Superior temporal gyrus (tissue), 1 donor: ENCODE measurements around the gene AP2A2.
A peak's percentile ranks its signal among the peaks of the same experiment; 100 is the strongest.

ENCODE experiments used
- DNase-seq: peaks from one replicate; pipeline ENCODE4 v3.0.0-alpha.2; 2016; ENCODE audit errors: extremely low spot score

Gene AP2A2

DNA sequence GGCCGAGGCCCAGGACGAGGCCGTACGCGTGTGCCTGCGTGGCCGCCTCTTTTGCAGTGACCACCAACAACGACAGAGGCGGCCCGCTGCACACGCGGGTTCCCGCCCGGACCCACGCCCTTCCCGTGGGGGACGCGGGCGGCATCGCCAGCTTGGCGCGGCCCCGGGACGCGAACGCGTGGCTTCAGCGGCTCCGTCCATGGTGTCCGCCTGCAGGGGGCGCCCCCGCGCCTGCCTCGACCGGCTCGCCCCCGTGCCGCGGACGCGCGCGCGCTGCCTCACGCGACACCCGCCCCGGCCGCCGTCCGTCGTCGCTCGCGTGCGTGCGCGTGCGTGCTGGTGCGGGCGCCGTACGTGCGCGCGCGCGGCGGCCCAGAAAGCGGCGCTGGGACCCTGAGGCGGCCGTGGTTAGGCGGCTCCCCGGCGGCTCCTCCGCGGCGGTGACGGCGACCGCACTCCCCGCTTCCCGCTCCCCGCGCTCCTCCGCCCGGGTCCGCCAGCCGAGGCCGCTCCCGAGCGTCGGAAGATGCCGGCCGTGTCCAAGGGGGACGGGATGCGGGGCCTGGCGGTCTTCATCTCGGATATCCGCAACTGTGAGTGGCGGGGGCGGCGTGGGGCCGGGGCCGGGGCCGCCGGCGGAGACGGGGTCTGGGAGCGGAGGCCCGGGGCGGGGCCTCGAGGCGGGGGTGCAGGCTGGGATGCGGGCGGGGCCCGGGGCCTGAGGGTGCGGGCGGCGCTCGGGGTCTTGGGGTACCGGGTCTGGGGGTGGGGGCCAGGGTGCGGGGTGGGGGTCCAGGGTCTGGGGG, at the start of gene AP2A2:
Gene AP2A2 (plus strand): TSS at position 375 of the 806 bp plus-strand sequence. CDS start 152 bp downstream, at position 527.
- DNase-seq: peak; percentile 74

- peak; percentile 35 for DNase-seq
Observed at GRCh38 chr11:876545-876944, 49.1 kb upstream of the AP2A2 start.

- DNase-seq: no peak
Observed at GRCh38 chr11:877565-877964, 48.1 kb upstream of the AP2A2 start.

DNA sequence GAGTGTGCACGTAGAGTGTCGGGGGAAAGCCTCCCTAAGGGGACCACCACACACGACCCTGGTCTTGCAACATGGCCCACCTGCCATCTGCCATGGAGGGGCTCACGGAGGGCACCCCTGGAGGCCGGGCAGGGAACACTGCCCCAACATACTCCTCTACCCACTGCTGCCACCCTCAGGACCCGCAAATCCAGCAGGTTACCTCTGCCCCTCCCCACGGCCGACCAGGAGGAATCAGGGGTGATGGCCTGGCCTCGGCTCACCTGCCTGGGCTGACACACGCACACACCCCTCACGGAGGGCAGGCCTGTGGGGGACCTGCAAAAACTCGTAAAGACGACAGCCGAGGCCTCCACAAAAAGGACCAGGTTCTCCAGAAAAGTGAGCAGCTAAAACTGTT, 45.2 kb upstream of the AP2A2 start:
- DNase-seq: no peak

DNA sequence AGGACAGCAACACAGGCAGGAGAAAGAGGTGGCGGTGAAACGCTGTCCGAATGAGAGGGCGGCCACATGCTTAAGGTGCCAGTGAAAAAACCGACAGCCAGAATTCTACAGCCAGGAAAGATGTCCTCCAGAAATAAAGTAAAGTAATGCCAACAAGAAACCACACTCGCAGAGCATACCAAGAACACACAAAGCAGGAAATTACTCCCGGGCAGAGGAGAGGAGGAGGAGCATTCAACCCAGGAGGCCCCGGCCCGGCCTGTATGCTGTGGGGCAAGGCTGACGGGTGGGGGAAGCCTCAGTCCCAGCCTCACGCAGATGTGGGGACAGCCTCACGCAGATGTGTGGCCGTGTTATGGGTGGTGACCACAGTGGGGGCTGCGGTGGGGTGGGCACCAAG, 43.1 kb upstream of the AP2A2 start:
- DNase-seq: no peak

DNA sequence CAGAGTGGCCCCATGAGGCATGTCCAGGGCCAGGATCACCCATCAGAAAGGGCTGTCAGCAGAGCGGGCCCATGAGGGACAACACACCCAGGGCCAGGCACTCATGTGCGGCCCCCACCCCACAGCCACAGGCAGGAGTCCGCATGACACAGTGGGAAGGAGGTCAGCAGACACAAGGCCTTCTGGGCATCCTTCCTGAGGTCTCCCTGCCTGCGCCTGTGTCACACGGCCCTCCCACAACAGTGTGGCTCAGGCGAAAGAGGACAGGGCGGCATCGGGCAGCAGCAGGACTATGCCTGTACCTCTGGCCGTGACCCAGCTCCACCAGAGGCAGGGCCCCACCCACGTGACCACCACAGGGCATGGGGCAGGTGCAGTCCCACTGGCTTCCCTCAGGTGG, 42.1 kb upstream of the AP2A2 start:
- no peak for DNase-seq

DNA sequence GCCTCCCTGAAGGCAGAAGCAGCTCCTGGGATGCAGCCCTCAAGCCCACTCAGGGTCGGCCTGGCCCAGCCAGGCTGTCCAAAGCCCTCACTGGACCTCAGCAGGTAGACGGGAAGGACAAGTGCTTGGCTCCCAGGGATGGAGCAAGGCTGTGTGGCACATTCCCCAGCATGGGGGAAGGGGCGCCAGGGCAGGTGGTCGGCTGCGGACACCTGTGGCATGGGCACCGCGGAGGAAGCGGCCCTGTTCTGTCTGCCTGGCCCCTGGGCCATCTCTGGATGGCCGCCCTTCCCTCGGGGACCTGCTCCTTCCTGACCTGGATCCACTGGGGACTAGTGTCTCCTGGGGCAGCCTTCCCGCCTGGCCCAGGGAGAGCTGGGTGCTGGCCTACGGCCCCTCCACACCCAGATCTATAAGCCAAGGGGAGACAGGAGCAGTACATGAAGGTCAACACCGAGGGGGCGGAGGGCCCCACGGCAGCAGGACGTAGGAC, 41.0 kb upstream of the AP2A2 start:
- DNase-seq: no peak

GRCh38 chr11:886568-886967, 39.1 kb upstream of the AP2A2 start:
- DNase-seq: no peak

- DNase-seq: no peak
Observed at GRCh38 chr11:887589-887988, 38.1 kb upstream of the AP2A2 start.

DNA sequence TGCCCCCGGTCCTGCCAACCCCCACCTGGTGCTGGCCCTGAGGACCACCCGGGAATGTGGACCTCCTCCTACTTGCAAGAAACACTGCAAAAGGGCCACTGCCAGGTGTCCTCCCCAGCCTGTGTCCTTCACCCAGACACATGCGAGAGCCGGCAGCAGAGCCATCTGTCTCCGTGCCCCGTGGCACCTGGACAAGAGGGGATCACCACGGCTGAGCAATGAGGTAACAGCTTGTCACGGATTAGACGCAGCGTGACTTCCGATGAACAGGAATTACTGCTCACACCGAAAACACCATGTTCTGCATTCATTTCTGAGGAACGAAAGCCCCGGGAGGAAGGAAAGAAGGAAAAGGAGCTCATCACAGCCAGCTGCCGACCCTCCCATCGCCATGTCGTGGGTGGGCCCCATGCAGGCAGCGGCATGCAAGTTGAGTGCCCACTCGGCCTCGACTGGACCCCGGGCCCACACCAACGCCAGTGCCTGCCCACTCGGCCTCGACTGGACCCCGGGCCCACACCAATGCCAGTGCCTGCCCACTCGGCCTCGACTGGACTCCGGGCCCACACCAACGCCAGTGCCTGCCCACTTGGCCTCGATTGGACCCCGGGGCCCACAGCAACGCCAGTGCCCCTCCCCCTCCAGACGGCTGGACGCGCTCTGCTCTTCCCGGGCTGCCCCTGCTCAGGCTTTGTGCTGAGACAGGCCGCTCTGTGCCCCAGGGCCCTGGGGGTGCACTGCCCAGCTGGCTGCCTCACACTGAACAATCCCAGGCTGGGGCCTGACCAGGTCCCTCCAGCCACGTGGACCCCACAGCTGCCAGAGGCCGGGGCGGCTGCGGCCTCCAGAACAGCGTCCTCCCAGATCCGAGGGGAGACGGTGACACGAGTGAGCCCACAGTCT, 37.1 kb upstream of the AP2A2 start:
- DNase-seq: no peak

GRCh38 chr11:889257-889656, 36.4 kb upstream of the AP2A2 start:
- DNase-seq: no peak

GRCh38 chr11:889687-890475, 35.8 kb upstream of the AP2A2 start:
- no peak for DNase-seq

DNA sequence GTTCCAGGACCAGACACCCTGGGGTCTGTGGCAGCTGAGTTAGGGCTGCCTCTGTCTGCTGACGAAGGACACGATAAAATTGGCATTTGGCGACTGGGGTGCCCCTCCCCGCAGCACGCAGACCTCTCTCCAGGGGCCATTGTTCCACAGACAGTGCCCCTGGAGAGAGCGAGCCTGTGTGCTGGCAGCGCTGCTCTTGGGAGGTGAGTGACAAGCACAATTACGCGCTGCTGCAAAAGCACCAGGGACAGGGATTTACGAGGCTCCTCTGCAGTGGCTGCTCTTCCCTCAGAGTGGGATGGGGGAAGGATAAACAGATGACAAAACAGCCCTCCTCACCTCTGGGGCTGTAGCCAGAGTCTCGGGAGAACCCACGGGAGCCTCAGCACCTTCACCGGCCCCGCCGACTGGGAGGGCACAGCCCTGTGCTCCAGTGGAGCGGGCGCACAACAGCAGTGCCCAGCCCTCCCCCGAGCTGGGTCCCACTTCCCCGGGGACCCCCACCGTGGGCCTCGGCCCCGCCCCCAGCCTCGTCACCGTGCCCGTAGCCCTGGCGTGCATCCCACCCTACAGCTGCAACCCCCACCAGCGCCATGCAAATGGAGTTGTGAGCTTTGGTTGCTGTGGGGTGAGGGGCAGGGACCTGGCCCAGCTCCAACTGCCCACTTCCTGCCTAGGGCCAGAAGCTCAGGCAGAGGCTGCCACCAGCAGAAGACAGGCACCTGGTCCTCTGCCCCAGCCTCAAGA, 34.7 kb upstream of the AP2A2 start:
- peak; percentile 7 for DNase-seq

DNA sequence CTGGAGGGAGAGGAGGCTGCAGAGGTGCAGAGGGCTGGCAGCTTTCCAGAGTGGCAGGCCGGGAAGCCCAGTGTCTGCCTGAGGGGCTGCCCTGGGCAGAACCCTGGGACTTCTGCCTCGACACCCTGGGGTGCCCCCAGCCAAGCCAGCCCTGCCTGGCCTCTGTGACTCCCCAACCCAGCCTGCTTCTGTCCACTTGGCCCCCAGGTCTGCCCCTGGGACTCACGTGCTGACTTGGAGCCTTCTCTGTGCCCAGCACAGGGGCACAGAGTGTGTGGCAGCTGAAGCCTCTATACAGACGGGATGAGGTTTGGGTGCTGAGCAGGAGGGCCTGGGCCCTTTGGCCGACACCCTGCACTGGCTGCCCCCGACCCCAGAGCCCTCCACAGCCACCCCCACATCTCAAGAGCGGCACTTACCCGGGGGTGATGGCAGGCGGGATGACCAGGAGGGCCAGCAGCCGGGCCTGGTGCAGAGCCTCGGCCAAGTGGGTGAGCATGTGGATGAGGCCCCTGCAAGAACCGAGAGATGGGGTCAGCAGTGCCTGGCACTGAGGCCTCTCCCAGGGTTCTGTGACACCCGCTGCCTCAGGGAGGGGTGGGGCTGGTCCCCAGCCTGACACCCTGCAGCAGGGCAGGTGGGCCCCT, 32.5 kb upstream of the AP2A2 start:
- no peak for DNase-seq

DNA sequence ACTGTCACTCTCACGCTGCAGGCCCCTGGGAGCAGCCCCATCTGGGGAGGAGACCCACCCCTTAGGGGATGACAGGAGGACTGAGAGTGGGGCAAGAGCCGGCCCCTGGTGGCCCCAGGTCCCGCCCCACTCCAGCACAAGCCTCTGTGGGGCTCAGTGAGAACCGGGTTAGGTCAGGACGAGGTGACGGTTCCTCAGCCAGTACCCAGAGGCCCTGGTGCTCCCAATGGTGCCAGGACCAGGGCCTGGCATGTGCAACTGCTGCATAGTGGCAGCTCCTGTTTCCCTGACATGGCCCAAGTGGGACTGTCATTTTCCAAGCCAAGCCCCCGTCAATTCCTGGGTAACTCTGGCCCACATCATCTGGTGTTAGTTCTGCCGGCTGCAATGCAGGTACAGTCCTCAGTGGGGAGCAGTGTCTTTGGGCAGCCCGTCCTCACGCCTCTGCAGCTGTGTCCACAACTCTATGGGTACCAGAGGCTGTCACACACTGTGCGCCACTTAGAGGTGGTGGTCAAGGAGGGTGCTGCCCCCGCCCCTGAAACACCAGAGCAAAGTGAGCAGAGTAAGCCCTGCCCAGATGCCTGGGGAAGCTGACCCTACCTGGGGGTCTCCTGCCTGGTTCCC, 31.0 kb upstream of the AP2A2 start:
- DNase-seq: no peak

GRCh38 chr11:895331-896110, 30.1 kb upstream of the AP2A2 start:
- DNase-seq: no peak

DNA sequence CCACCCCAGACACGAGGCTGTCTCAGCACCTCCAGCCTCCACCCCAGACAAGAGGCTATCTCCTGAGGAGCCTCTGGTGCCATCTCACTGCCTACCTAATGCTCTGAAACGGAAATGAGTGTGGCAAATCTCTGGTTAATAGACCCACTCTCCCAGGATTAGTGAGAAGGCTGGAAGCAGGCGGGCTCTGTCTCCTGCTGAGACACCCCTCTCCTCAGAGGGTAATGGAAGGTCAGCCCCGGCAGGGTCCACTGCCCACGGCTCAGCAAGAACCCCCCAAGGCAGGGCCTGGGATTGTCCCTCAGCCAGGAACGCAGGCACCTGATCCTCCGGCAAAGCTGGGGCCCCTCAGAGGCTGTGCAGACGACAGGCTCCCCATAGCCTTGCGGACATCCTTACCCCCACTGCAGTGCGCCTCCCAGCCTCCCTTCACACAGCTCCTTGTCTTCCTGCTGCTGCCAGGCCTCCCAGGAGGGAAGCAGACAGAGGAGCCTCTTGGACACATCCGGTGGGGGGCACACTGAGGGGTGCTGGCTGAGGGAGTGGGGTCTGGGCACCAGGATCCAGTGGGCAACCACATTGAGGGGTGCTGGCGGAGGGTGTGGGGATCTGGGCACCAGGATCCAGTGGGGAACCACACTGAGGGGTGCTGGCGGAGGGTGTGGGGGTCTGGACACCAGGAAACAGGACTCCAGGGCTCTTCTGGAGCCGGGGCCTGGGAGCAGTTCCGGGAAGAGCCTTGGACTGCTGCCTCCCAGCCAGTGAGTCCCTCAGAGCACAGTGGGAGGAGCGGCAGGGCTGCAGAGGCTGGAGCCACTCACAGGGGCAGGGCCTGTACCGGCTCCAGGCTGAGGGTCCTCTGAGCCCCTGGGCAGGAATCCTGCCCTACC, 28.2 kb upstream of the AP2A2 start:
- no peak for DNase-seq

GRCh38 chr11:898143-898511, 27.5 kb upstream of the AP2A2 start:
- DNase-seq: no peak
